NCI-H524 treated with DMSO at 0.1 percent for 48 hours (cell line): ENCODE results near the gene EIF5A2.
A peak's percentile ranks its signal among the peaks of the same experiment; 100 is the strongest.

Source experiments
- DNase-seq: peaks from one replicate; lab custom pipeline; 2025; lab: John Stamatoyannopoulos, UW

Gene EIF5A2

GRCh38 chr3:170852324-170852723 is 56.1 kb downstream of the EIF5A2 start:
- no peak for DNase-seq

GRCh38 chr3:170848292-170848917 is 60.0 kb downstream of the EIF5A2 start:
- DNase-seq, result peak; percentile 8

GRCh38 chr3:170844377-170844776 is 64.1 kb downstream of the EIF5A2 start:
- DNase-seq, result no peak

DNA sequence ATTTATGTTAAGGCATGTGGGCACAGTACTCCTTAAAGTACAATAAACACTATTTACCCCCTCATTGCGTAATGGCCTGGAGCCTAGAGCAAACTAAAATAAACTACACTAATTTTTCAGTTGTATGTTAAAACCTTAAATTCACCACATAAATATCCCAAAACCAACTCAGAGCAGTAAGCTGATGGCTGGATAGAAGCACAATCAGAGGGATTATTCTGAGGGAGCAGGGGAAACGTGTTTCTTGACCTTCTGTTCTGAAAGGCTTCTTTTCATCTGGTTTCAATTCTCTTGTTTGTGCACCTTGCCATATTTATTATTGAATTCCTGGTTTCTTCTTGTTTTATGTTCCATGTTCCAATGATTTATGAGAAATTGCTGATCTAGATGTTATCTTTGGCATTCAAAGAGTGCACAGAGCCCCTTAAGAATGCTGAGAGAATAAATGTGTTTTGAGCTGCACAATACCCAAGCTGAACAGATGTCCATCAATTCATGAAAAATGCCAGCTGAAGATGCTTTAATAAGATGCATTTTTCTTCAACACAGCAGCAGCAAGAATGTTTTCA is 68.1 kb downstream of the EIF5A2 start:
- no peak for DNase-seq

DNA sequence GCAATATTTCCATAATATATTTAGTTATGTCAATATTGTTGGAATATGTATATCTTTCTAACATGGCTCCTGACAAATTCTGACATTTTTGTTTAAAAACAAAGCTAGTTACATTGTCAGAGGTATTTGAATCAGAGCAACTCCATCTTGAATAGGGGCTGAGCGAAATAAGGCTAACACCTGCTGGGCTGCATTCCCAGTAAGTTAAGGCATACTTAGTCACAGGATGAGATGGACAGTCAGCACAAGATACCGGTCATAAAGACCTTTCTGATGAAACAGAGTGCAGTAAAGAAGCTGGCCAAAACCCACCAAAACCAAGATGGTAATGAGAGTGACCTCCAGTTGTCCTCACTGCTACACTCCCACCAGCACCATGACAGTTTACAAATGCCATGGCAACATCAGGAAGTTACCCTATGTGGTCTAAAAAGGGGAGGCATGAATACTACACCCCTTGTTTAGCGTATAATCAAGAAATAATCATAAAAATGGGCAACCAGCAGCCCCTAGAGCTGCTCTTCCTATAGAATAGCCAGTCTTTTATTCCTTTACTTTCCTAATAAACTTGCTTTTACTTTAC is 68.8 kb downstream of the EIF5A2 start:
- no peak for DNase-seq
